Measurements from ENCODE around the gene PHF12.
A peak's percentile ranks its signal among the peaks of the same experiment; 100 is the strongest.
"Not testable (repeated sequence)": the region's sequence is repeated elsewhere in the genome, so short reads cannot be mapped to it uniquely, and the experiment has no call there.

The PHF12 gene

GRCh38 chr17:28879886-28880571 lies 71.3 kb downstream of the PHF12 start:
- no peak for DNase-seq (ENCODE audit: low read depth)
- TF ChIP-seq CTCF (IDR thresholded peaks at IDR 0.05; ENCODE audit: control insufficient read depth, extremely low read depth, insufficient read depth), result no peak
- H3K4me3 ChIP-seq (ENCODE audit: low read depth, low read length), result no peak overlapping the region

- H3K4me3 ChIP-seq (ENCODE audit: low read depth, low read length), result no peak overlapping the region
- DNase-seq (ENCODE audit: low read depth), result no peak
- TF ChIP-seq CTCF (IDR thresholded peaks at IDR 0.05; ENCODE audit: control insufficient read depth, extremely low read depth, insufficient read depth), result peak; percentile 59
These were observed 72.3 kb downstream of the PHF12 start for GRCh38 chr17:28878981-28879380.

- no peak for TF ChIP-seq CTCF (IDR thresholded peaks at IDR 0.05; ENCODE audit: control insufficient read depth, extremely low read depth, insufficient read depth)
- no peak for DNase-seq (ENCODE audit: low read depth)
- no peak overlapping the region for H3K4me3 ChIP-seq (ENCODE audit: low read depth, low read length)
These were observed 73.0 kb downstream of the PHF12 start for GRCh38 chr17:28878158-28878910.

- not testable (repeated sequence) for DNase-seq (ENCODE audit: low read depth)
These were observed 74.1 kb downstream of the PHF12 start for GRCh38 chr17:28877150-28877711.

GRCh38 chr17:28875848-28876550 lies 75.3 kb downstream of the PHF12 start:
- no peak overlapping the region for H3K4me3 ChIP-seq (ENCODE audit: low read depth, low read length)
- no peak for TF ChIP-seq CTCF (IDR thresholded peaks at IDR 0.05; ENCODE audit: control insufficient read depth, extremely low read depth, insufficient read depth)
- no peak for DNase-seq (ENCODE audit: low read depth)

More at GRCh38 chr17:28877150-28877711, 74.1 kb downstream of the PHF12 start:
- H3K4me3 ChIP-seq (ENCODE audit: low read depth, low read length), result not testable (repeated sequence)

- no peak for DNase-seq (ENCODE audit: low read depth)
- no peak for TF ChIP-seq CTCF (IDR thresholded peaks at IDR 0.05; ENCODE audit: control insufficient read depth, extremely low read depth, insufficient read depth)
- no peak overlapping the region for H3K4me3 ChIP-seq (ENCODE audit: low read depth, low read length)
These were observed 76.6 kb downstream of the PHF12 start for GRCh38 chr17:28874750-28875149.

GRCh38 chr17:28873839-28874238 lies 77.5 kb downstream of the PHF12 start:
- no peak for DNase-seq (ENCODE audit: low read depth)
- TF ChIP-seq CTCF (IDR thresholded peaks at IDR 0.05; ENCODE audit: control insufficient read depth, extremely low read depth, insufficient read depth), result no peak
- no peak overlapping the region for H3K4me3 ChIP-seq (ENCODE audit: low read depth, low read length)
